ENCODE results near the gene CAMP. TPM values are rescaled to one million over a fixed set of nuclear protein-coding genes. Genes with fewer than 3 reads are reported as not detected.

The CAMP gene
- total and polyA plus RNA-seq, 4 experiments from 2014 or later = not detected

GRCh38 chr3:48274452-48274851 is 51.2 kb downstream of the CAMP start:
- Histone ChIP-seq H3K27ac (ENCODE audit: low read depth, low read length) (no peak overlapping the region), H3K9me3 (ENCODE audit: control insufficient read depth in 1 of 2, low read length in 2 of 2) (no peaks in the 10 kb centered on the region), H3K4me1 (ENCODE audit: insufficient read depth, low read length) (peaks cover 8% of the 10 kb centered on the region), H3K36me3 (ENCODE audit: insufficient read depth, low read length) (no peaks in the 10 kb centered on the region), H3K4me3 (ENCODE audit: low read length in 2 of 2) (no peak overlapping the region), H3K27me3 (ENCODE audit: insufficient read depth, low read length) (no peaks in the 10 kb centered on the region)
- Mint-ChIP-seq H3K4me3 (no peak overlapping the region), H3K4me1 (peaks cover 7 to 20% (median 13%) of the 10 kb centered on the region in 4 donors), H3K36me3 (no peaks in the 10 kb centered on the region), H3K27me3 (no peaks in the 10 kb centered on the region), H3K27ac (peak overlapping the region in 1 of 7 donors; percentile 32), H3K9me3 (no peaks in the 10 kb centered on the region)
- ChIA-PET POLR2A (ENCODE audit: partially characterized antibody) (no interaction called here), CTCF (ENCODE audit: partially characterized antibody) (interaction anchor here (1.0 to 3.0 kb wide), 6 partner anchors 15 to 465 kb away, joined by 3 to 53 read pairs (median 6); no protein-coding TSS in a partner anchor)
- intact Hi-C loops (cut with micrococcal nuclease) = no loop called here
- no peak for DNase-seq

Small RNA genes within 50 kb of the gene (microRNA-seq; reads per million reads assigned to microRNA genes)
- gene MIR4443 (ENCODE audit: borderline microRNAs expressed, borderline number of aligned reads, borderline replicate concordance) = not detected

Other genes with a start within 250 kb of the CAMP start
- 10 to 100 TPM; 68.5 to 72.6 TPM for gene MAP4, start 207.1 kb upstream of the CAMP start, total RNA-seq
- gene MAP4, start 207.1 kb upstream of the CAMP start, polyA plus RNA-seq = 10 to 100 TPM in 1 of 2 donors, 1 to 10 TPM in 1; 4.4 to 67.1 TPM
- gene CDC25A, start 35.1 kb upstream of the CAMP start, total RNA-seq = not detected
- gene CDC25A, start 35.1 kb upstream of the CAMP start, polyA plus RNA-seq = under 1 TPM in 1 of 2 donors, not detected in 1; 0.09 TPM
- 10 to 100 TPM; 49.4 to 58.6 TPM for gene ZNF589, start 17.6 kb downstream of the CAMP start, total RNA-seq
- 1 to 10 TPM; 2.7 to 6.7 TPM for gene ZNF589, start 17.6 kb downstream of the CAMP start, polyA plus RNA-seq
- gene NME6, start 77.9 kb downstream of the CAMP start, total RNA-seq = 10 to 100 TPM; 43.2 to 45.8 TPM
- 10 to 100 TPM; 56.9 to 64.2 TPM for gene NME6, start 77.9 kb downstream of the CAMP start, polyA plus RNA-seq
- gene SPINK8, start 110.2 kb downstream of the CAMP start, total RNA-seq = not detected
- not detected for gene SPINK8, start 110.2 kb downstream of the CAMP start, polyA plus RNA-seq
- gene FBXW12, start 148.7 kb downstream of the CAMP start, total RNA-seq = not detected
- gene FBXW12, start 148.7 kb downstream of the CAMP start, polyA plus RNA-seq = not detected
- 1 to 10 TPM; 2.6 to 5.0 TPM for gene PLXNB1, start 206.6 kb downstream of the CAMP start, total RNA-seq
- gene PLXNB1, start 206.6 kb downstream of the CAMP start, polyA plus RNA-seq = under 1 TPM in 1 of 2 donors, not detected in 1; 0.48 TPM
- 1 to 10 TPM; 5.1 to 5.4 TPM for gene CCDC51, start 216.6 kb downstream of the CAMP start, total RNA-seq
- gene CCDC51, start 216.6 kb downstream of the CAMP start, polyA plus RNA-seq = 10 to 100 TPM in 1 of 2 donors, 1 to 10 TPM in 1; 6.6 to 13.3 TPM
- 100 to 1,000 TPM; 309 to 310 TPM for gene TMA7, start 216.8 kb downstream of the CAMP start, total RNA-seq
- 100 to 1,000 TPM; 765 to 952 TPM for gene TMA7, start 216.8 kb downstream of the CAMP start, polyA plus RNA-seq
- 10 to 100 TPM; 14.9 to 15.2 TPM for gene ATRIP, start 223.2 kb downstream of the CAMP start, total RNA-seq
- gene ATRIP, start 223.2 kb downstream of the CAMP start, polyA plus RNA-seq = 10 to 100 TPM; 11.3 to 15.4 TPM